Small intestine (tissue), 7 donors: Measurements from ENCODE around the gene DPP10. TPM values are rescaled to one million over a fixed set of nuclear protein-coding genes. Genes with fewer than 3 reads are reported as not detected.
A peak's percentile ranks its signal among the peaks of the same experiment; 100 is the strongest.

Experiments
- DNase-seq, 2 donors: peaks; one replicate each; pipeline versions ENCODE4 v3.0.0 to v3.0.0-alpha.2; 2013
- FAIRE-seq: peaks from 2 replicates; lab custom pipeline; 2012; peaks lifted over from hg19 to GRCh38; lab: Jason Lieb, UNC
- H3K27ac ChIP-seq, 3 donors: one replicate each; pipeline ENCODE4 v1.5.1; 2013; ENCODE audit warnings: low read length in 2 of 3, mild to moderate bottlenecking in 2 of 3, control low read depth in 1 of 3, inconsistent platforms in 1 of 3, low read depth in 1 of 3, moderate library complexity in 1 of 3
- H3K27me3 ChIP-seq, 3 donors: one replicate each; pipeline ENCODE4 v1.6.1; 2013; ENCODE audit warnings: low read length in 3 of 3, inconsistent platforms in 1 of 3; ENCODE audit not compliant: control insufficient read depth in 3 of 3, insufficient read depth in 3 of 3
- H3K36me3 ChIP-seq, 3 donors: one replicate each; pipeline ENCODE4 v1.6.1; 2013; ENCODE audit warnings: low read length in 3 of 3, inconsistent platforms in 1 of 3, low read depth in 1 of 3, mild to moderate bottlenecking in 1 of 3, moderate library complexity in 1 of 3; ENCODE audit not compliant: control insufficient read depth in 3 of 3, insufficient read depth in 2 of 3
- H3K4me1 ChIP-seq, 3 donors: one replicate each; pipeline ENCODE4 v1.6.1; 2013; ENCODE audit warnings: low read length in 2 of 3, inconsistent platforms in 1 of 3, low read depth in 1 of 3, mild to moderate bottlenecking in 1 of 3, moderate library complexity in 1 of 3; ENCODE audit not compliant: control insufficient read depth in 3 of 3, insufficient read depth in 2 of 3
- H3K4me3 ChIP-seq, 3 donors: one replicate each; pipeline ENCODE4 v1.5.1; 2013; ENCODE audit warnings: low read length in 3 of 3, control low read depth in 1 of 3, inconsistent platforms in 1 of 3, low read depth in 1 of 3, mild to moderate bottlenecking in 1 of 3, moderate library complexity in 1 of 3
- H3K9me3 ChIP-seq, 2 donors: one replicate each; pipeline ENCODE4 v1.6.1; 2013; ENCODE audit warnings: low read depth in 1 of 2, low read length in 1 of 2; ENCODE audit not compliant: control insufficient read depth in 2 of 2, insufficient read depth in 1 of 2
- WGBS, 3 donors: extraction: QIAGEN DNeasy Blood & Tissue Kit; methylation state at CpG; one replicate each; pipeline ENCODE4 v1.1.7; 2013; 5-methylcytosine and 5-hydroxymethylcytosine counted together
- polyA plus RNA-seq, 4 donors: library from polyadenylated mRNA; stranded (reverse) in 3 of 4; unstranded in 1 of 4; fragments of 200-250 nt in 3 of 4; fragments of 120-200 nt in 1 of 4; gene quantifications; one replicate each; pipeline versions ENCODE4 v1.2.1 to v1.2.3, GENCODE V29; 2013
- donor health status: healthy with polysubstance abuse.
- donor health status: control.
- donor health status: control.
- donor health status: Bipolar disorder and iron deficiency.
- donor health status: healthy.

DPP10 gene
- polyA plus RNA-seq, 4 donors: 0.54 to 23.8 (median 1.7) TPM

DNA sequence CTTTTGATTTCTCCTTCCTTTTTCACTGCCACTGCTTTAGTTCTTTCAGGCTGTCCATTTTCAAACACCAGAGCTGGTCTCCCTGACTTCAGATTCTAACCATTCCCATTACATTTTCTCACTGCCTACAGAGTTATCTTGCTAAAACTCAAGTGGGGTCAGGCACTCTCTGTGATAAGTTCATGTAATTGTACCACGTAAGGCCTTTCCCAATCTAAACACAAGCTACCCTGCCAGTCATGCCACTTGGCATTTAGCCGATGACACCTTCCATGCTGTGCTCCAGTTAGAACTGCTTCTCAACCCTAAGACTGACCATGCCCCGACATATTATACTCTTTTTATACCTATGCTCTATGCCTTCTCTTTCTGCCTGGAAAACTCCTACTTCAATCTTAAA is 592.4 kb downstream of the DPP10 start:
- Histone ChIP-seq H3K27me3 (no peaks in the 10 kb centered on the region), H3K36me3 (no peaks in the 10 kb centered on the region), H3K9me3 (no peaks in the 10 kb centered on the region), H3K4me3 (no peak overlapping the region), H3K4me1 (no peaks in the 10 kb centered on the region), H3K27ac (no peak overlapping the region)
- 59 to 73% (median 66%) methylated on average over 3 of the region's 3 CpGs for WGBS, 3 donors
- DNase-seq: no peak
- no peak for FAIRE-seq

- H3K27me3 ChIP-seq: no peaks in the 10 kb centered on the region
- no peaks in the 10 kb centered on the region for H3K4me1 ChIP-seq
- no peak overlapping the region for H3K27ac ChIP-seq
- no peak overlapping the region for H3K4me3 ChIP-seq
- DNase-seq (no peak), FAIRE-seq (no peak)
- 58 to 77% (median 66%) methylated on average over 2 of the region's 2 CpGs for WGBS, 3 donors
- no peaks in the 10 kb centered on the region for H3K36me3 ChIP-seq
- no peaks in the 10 kb centered on the region for H3K9me3 ChIP-seq
Observed at GRCh38 chr2:115036818-115037217, 594.4 kb downstream of the DPP10 start.

DNA sequence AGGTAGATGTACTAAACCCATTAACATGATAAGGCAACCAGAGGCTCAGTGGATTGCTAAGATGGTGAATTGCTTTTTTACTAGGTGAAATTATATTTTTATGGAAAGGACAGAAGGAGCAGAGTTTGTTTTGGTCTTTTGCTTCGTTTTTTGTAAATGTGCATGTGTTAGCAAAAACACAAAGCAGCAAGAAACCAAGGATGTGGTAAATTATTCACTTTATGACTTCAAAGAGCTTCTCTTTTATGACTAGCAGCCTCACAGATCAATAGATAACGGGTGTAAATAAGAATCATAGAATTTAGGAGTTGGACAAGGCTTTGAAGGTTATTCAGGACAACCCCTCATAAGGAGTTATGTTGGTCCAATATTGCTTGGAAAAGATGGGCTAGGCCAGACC is 615.0 kb downstream of the DPP10 start:
- FAIRE-seq: no peak
- no peak overlapping the region for H3K4me3 ChIP-seq
- H3K27me3 ChIP-seq: no peaks in the 10 kb centered on the region
- no peaks in the 10 kb centered on the region for H3K4me1 ChIP-seq
- 5 to 35% (median 14%) methylated on average over 2 of the region's 2 CpGs for WGBS, 3 donors
- H3K9me3 ChIP-seq: no peaks in the 10 kb centered on the region
- no peak overlapping the region for H3K27ac ChIP-seq
- H3K36me3 ChIP-seq: no peaks in the 10 kb centered on the region
- DNase-seq: peak in 1 of 2 donors; percentile 15

DNA sequence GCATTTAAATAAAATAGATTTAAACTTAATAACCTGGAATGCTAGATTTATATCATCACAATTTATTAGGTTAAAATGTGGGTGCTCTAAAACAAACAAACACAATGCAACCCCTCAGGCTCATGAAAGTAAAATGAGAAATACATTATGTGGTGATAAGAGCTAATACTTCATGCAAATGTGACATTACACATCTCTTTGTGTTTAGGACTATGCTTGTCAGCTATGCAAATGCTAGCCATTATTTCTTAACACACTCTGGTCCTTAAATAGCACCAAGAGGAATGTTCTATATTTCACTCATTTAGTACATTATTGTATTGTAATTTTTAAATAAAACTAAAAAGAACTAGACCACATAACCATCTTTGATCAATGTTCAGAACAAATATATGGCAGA is 627.6 kb downstream of the DPP10 start:
- FAIRE-seq: no peak
- Histone ChIP-seq H3K4me1 (no peaks in the 10 kb centered on the region), H3K27ac (no peak overlapping the region)

GRCh38 chr2:115071534-115071933 is 629.1 kb downstream of the DPP10 start:
- WGBS, 3 donors: 64 to 73% (median 70%) methylated on average over 4 of the region's 4 CpGs
- no peaks in the 10 kb centered on the region for H3K36me3 ChIP-seq
- H3K27ac ChIP-seq: no peak overlapping the region
- no peaks in the 10 kb centered on the region for H3K4me1 ChIP-seq
- H3K9me3 ChIP-seq: no peaks in the 10 kb centered on the region
- DNase-seq (no peak), FAIRE-seq (no peak)
- H3K4me3 ChIP-seq: no peak overlapping the region
- no peaks in the 10 kb centered on the region for H3K27me3 ChIP-seq

More for the DNA sequence above, 627.6 kb downstream of the DPP10 start:
- Histone ChIP-seq H3K4me3 (no peak overlapping the region), H3K9me3 (no peaks in the 10 kb centered on the region), H3K36me3 (no peaks in the 10 kb centered on the region), H3K27me3 (no peaks in the 10 kb centered on the region)
- DNase-seq: no peak

- no peak for FAIRE-seq
Observed at GRCh38 chr2:115075800-115076199, 633.4 kb downstream of the DPP10 start.

GRCh38 chr2:115077626-115078025 is 635.2 kb downstream of the DPP10 start:
- Histone ChIP-seq H3K9me3 (no peaks in the 10 kb centered on the region), H3K27ac (no peak overlapping the region), H3K4me1 (no peaks in the 10 kb centered on the region), H3K27me3 (no peaks in the 10 kb centered on the region), H3K36me3 (no peaks in the 10 kb centered on the region), H3K4me3 (no peak overlapping the region)
- DNase-seq (no peak), FAIRE-seq (no peak)
- WGBS, 3 donors: 47 to 63% (median 50%) methylated on average over 1 of the region's 1 CpG

More at GRCh38 chr2:115075800-115076199, 633.4 kb downstream of the DPP10 start:
- H3K27me3 ChIP-seq: no peaks in the 10 kb centered on the region
- H3K36me3 ChIP-seq: no peaks in the 10 kb centered on the region
- no peak overlapping the region for H3K27ac ChIP-seq
- no peaks in the 10 kb centered on the region for H3K9me3 ChIP-seq
- WGBS, 3 donors: 71 to 87% (median 85%) methylated on average over 2 of the region's 2 CpGs
- DNase-seq: no peak
- H3K4me3 ChIP-seq: no peak overlapping the region
- H3K4me1 ChIP-seq: no peaks in the 10 kb centered on the region

DNA sequence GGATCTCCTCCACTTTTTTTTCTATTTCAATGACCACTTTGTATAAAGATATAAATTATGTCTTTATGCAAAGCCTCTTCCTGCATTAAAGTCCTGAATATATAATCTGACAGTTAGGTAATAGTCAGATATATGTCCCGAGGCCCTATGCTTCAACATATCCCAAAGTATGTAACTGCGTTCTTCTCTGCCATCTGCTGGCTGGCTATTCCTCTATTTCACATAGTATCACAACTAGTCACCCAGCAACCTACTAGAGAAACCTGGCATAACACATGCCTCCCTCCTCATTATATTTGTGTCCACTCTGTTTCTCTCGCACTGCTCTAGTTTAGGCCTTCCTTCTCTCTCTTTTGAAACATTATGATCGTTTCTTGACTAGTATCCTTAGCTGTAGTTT is 640.8 kb downstream of the DPP10 start:
- WGBS, 3 donors: 73 to 77% (median 77%) methylated on average over 4 of the region's 4 CpGs
- no peak for FAIRE-seq
- peak in 1 of 2 donors; percentile 10 for DNase-seq

GRCh38 chr2:115083711-115084110 is 641.3 kb downstream of the DPP10 start:
- no peaks in the 10 kb centered on the region for H3K36me3 ChIP-seq
- no peaks in the 10 kb centered on the region for H3K4me1 ChIP-seq
- no peaks in the 10 kb centered on the region for H3K27me3 ChIP-seq
- DNase-seq (no peak), FAIRE-seq (no peak)
- 66 to 82% (median 79%) methylated on average over 2 of the region's 2 CpGs for WGBS, 3 donors
- H3K4me3 ChIP-seq: no peak overlapping the region
- H3K27ac ChIP-seq: no peak overlapping the region
- H3K9me3 ChIP-seq: peaks cover 0 to 4% of the 10 kb centered on the region in 2 donors

More for the DNA sequence above, 640.8 kb downstream of the DPP10 start:
- Histone ChIP-seq H3K4me3 (no peak overlapping the region), H3K27me3 (no peaks in the 10 kb centered on the region), H3K36me3 (no peaks in the 10 kb centered on the region), H3K9me3 (peaks cover 0 to 4% of the 10 kb centered on the region in 2 donors), H3K4me1 (no peaks in the 10 kb centered on the region), H3K27ac (no peak overlapping the region)
